Fibroblast of pulmonary artery (primary cell): ENCODE results near the gene LILRB2.
A peak's percentile ranks its signal among the peaks of the same experiment; 100 is the strongest.
"Not testable (repeated sequence)": the region's sequence is repeated elsewhere in the genome, so short reads cannot be mapped to it uniquely, and the experiment has no call there.

Experiments used
- DNase-seq: peaks from one replicate; pipeline ENCODE4 v3.0.0-alpha.2; 2010; ENCODE audit warnings: low read depth
- H3K4me3 ChIP-seq: replicated peaks from 2 replicates; pipeline ENCODE4 v1.5.1; 2011; ENCODE audit warnings: low read depth, mild to moderate bottlenecking, control low read depth, low read length, moderate library complexity
- CTCF ChIP-seq: IDR thresholded peaks from 2 replicates; pipeline ENCODE4 v1.5.1; 2011; ENCODE audit warnings: mild to moderate bottlenecking, control low read depth, low read length, inconsistent platforms; ENCODE audit errors: missing control alignments

Gene LILRB2

GRCh38 chr19:54233941-54234340 is 47.0 kb downstream of the LILRB2 start:
- DNase-seq, result no peak
- no peak overlapping the region for H3K4me3 ChIP-seq
- no peak for TF ChIP-seq CTCF

GRCh38 chr19:54231077-54231931 is 49.6 kb downstream of the LILRB2 start:
- peak; percentile 88 for DNase-seq
- TF ChIP-seq CTCF, result peak; percentile 99
- H3K4me3 ChIP-seq, result no peak overlapping the region

GRCh38 chr19:54230031-54230430 is 50.9 kb downstream of the LILRB2 start:
- H3K4me3 ChIP-seq, result no peak overlapping the region
- no peak for DNase-seq
- TF ChIP-seq CTCF, result no peak

- no peak for TF ChIP-seq CTCF
- no peak for DNase-seq
- H3K4me3 ChIP-seq, result no peak overlapping the region
Observed at GRCh38 chr19:54229146-54229545, 51.8 kb downstream of the LILRB2 start.

- not testable (repeated sequence) for H3K4me3 ChIP-seq, DNase-seq
Observed at GRCh38 chr19:54224619-54225018, 56.3 kb downstream of the LILRB2 start.

- H3K4me3 ChIP-seq, DNase-seq: not testable (repeated sequence)
Observed at GRCh38 chr19:54223937-54224281, 57.0 kb downstream of the LILRB2 start.
